IPS DF 6.9 (cell line): ENCODE measurements around the gene SMCO2.
A peak's percentile ranks its signal among the peaks of the same experiment; 100 is the strongest.

Experiments used
- DNase-seq: peaks from one replicate; pipeline ENCODE4 v3.0.0-alpha.2; 2013; ENCODE audit warnings: low read depth, low spot score
- H3K27ac ChIP-seq: one replicate; pipeline ENCODE4 v1.5.1; 2013; ENCODE audit warnings: low read length, control low read depth
- H3K27me3 ChIP-seq: 2 replicates; pipeline ENCODE4 v1.6.1; 2013; ENCODE audit warnings: mild to moderate bottlenecking, low read length; ENCODE audit not compliant: control insufficient read depth, insufficient read depth
- H3K36me3 ChIP-seq: 2 replicates; pipeline ENCODE4 v1.6.1; 2013; ENCODE audit warnings: low read length; ENCODE audit not compliant: control insufficient read depth, insufficient read depth
- H3K4me1 ChIP-seq: 2 replicates; pipeline ENCODE4 v1.6.1; 2013; ENCODE audit warnings: low read length; ENCODE audit not compliant: control insufficient read depth, insufficient read depth
- H3K4me3 ChIP-seq: 2 replicates; pipeline ENCODE4 v1.5.1; 2013; ENCODE audit warnings: mild to moderate bottlenecking, low read length
- H3K9me3 ChIP-seq: 2 replicates; pipeline ENCODE4 v1.6.1; 2013; ENCODE audit warnings: low read length, inconsistent platforms; ENCODE audit not compliant: control insufficient read depth, insufficient read depth
- WGBS: extraction: QIAGEN DNeasy Blood & Tissue Kit; methylation state at CpG from one replicate; pipeline ENCODE4 v1.1.7; 2013; ENCODE audit warnings: mixed read lengths, missing lambda C conversion rate; ENCODE audit not compliant: insufficient read length, insufficient coverage; 5-methylcytosine and 5-hydroxymethylcytosine counted together

The SMCO2 gene

GRCh38 chr12:27429606-27430005 lies 16.9 kb upstream of the SMCO2 start:
- Histone ChIP-seq H3K9me3 (no peaks in the 10 kb centered on the region), H3K36me3 (no peaks in the 10 kb centered on the region), H3K4me1 (no peaks in the 10 kb centered on the region), H3K27ac (no peak overlapping the region), H3K4me3 (no peak overlapping the region), H3K27me3 (no peaks in the 10 kb centered on the region)
- no peak for DNase-seq
- WGBS = no CpG with 5 or more reads among the region's 2 CpGs

DNA sequence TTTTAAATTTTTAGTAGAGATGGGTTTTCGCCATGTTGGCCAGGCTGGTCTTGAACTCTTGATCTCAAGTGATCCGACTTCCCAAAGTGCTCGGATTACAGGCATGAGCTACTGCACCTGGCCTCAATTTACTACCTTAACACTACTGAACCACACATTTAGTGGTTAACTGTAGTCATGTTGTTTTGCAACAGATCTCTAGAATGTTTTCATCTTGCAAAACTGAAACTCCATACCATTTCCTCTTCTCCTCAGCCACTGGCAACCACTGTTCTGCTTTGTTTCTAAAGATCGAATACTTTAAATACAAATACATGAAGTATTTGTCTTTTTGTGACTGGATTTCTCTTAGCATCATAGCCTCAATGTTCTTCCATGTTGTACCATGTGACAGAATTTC lies 15.4 kb upstream of the SMCO2 start:
- Histone ChIP-seq H3K27me3 (no peaks in the 10 kb centered on the region), H3K9me3 (no peaks in the 10 kb centered on the region; the same call in 1 of the 2 replicates), H3K4me3 (no peak overlapping the region), H3K36me3 (no peaks in the 10 kb centered on the region), H3K27ac (no peak overlapping the region), H3K4me1 (no peaks in the 10 kb centered on the region)
- DNase-seq = no peak
- WGBS = no CpG with 5 or more reads among the region's 4 CpGs

DNA sequence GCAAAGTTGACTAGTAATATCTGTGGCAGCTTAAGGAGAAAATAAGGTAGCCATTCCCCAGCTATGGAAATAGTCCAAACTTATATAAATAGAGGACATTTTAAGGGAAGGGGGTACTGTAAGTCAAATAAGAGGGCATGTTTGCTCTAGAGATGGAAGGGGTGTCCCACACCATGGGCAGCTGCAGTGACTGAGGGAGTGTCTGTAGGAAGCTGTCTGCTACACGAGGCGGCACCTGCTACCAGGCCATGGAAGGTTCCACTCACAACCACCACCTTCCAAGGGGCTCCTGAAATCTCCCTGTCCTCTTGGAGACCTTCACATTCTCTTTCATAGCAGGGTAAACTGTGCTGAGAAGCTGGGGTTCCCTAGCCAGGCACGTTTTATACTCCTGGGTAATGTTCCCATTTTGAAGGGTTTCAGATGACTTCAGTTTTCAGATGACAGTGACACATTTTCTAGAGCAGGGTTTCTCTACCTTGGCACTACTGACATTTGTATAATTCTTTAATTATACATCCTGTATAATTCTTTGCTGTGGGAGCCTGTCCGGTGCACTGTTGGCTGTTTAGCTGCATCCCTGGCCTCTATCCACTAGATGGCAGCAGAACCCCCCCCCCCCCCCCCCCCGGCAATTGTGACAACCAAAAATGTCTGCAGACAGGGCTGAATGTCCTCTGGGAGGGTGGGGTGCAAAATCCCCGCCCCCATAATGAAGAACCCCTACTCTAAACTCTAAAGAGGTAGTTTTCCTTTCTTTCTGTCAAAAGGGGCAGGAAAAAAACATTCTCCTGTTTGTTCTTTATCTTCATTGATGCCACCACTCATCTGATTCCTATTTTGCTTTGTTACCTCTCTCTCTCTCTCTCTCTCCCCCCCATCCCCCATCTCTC lies 11.6 kb upstream of the SMCO2 start:
- Histone ChIP-seq H3K4me3 (no peak overlapping the region), H3K36me3 (no peaks in the 10 kb centered on the region), H3K9me3 (no peaks in the 10 kb centered on the region; the same call in 1 of the 2 replicates), H3K27me3 (no peaks in the 10 kb centered on the region), H3K4me1 (no peaks in the 10 kb centered on the region), H3K27ac (no peak overlapping the region)
- DNase-seq = no peak
- WGBS = no CpG with 5 or more reads among the region's 6 CpGs

GRCh38 chr12:27436029-27436428 lies 10.5 kb upstream of the SMCO2 start:
- no peaks in the 10 kb centered on the region for H3K27me3 ChIP-seq
- no peaks in the 10 kb centered on the region for H3K4me1 ChIP-seq
- no peak overlapping the region for H3K27ac ChIP-seq
- H3K4me3 ChIP-seq = no peak overlapping the region
- DNase-seq = peak; percentile 72
- no peaks in the 10 kb centered on the region; the same call in 1 of the 2 replicates for H3K9me3 ChIP-seq
- no peaks in the 10 kb centered on the region for H3K36me3 ChIP-seq

DNA sequence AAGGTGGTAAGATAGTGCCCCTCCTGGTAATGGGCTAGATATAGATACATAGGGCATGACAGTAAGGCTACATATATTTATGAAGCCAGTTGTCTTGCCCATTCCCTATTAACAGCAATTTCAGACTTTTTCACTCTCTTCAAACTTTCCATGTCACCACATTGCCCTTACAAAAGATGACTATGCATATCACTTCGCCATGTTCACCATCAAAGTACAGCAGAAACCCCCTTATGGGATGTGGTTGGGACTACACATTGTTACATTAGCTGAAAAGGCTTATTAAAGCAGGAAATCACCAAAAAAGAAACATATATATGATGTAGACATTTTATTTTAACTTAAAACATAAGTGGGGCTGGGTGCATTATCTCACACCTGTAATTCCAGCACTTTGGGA lies 9.8 kb upstream of the SMCO2 start:
- Histone ChIP-seq H3K4me3 (no peak overlapping the region), H3K9me3 (no peaks in the 10 kb centered on the region; the same call in 1 of the 2 replicates), H3K27ac (no peak overlapping the region), H3K27me3 (no peaks in the 10 kb centered on the region), H3K36me3 (no peaks in the 10 kb centered on the region), H3K4me1 (no peaks in the 10 kb centered on the region)
- no CpG with 5 or more reads among the region's 1 CpG for WGBS
- no peak for DNase-seq

DNA sequence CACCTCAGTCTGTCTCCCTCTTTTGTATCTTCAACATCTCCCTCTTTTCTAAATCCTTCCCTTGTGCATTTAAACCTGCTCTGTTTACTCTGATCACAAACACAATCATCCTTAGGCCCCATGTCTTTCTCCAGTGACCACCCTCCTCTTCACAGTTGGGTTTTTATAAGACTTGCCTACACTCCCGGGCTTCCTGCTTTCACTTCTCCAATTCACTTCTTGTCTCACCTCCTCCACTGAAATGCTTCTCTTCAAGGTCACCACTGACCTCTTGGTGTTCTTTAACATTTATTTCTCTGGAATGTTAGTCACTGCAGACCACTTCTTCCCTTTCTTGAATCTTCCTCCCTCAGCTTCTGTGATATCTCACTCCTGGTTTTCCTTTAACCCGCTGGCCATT lies 8.7 kb upstream of the SMCO2 start:
- DNase-seq = no peak
- no CpG with 5 or more reads among the region's 2 CpGs for WGBS
- no peaks in the 10 kb centered on the region for H3K4me1 ChIP-seq

GRCh38 chr12:27447761-27448160 lies 1.2 kb downstream of the SMCO2 start:
- H3K4me1 ChIP-seq = no peaks in the 10 kb centered on the region
- no peaks in the 10 kb centered on the region; the same call in 1 of the 2 replicates for H3K9me3 ChIP-seq
- H3K4me3 ChIP-seq = no peak overlapping the region
- H3K27ac ChIP-seq = no peak overlapping the region
- WGBS = no CpG with 5 or more reads among the region's 8 CpGs
- no peaks in the 10 kb centered on the region for H3K36me3 ChIP-seq
- H3K27me3 ChIP-seq = no peaks in the 10 kb centered on the region
- DNase-seq = no peak

More for the DNA sequence above, 8.7 kb upstream of the SMCO2 start:
- Histone ChIP-seq H3K9me3 (no peaks in the 10 kb centered on the region; the same call in 1 of the 2 replicates), H3K27ac (no peak overlapping the region), H3K27me3 (no peaks in the 10 kb centered on the region), H3K36me3 (no peaks in the 10 kb centered on the region), H3K4me3 (no peak overlapping the region)

- Histone ChIP-seq H3K9me3 (no peaks in the 10 kb centered on the region; the same call in 1 of the 2 replicates), H3K4me3 (no peak overlapping the region), H3K27me3 (no peaks in the 10 kb centered on the region), H3K27ac (no peak overlapping the region), H3K4me1 (no peaks in the 10 kb centered on the region), H3K36me3 (no peaks in the 10 kb centered on the region)
- no CpG with 5 or more reads among the region's 6 CpGs for WGBS
- DNase-seq = no peak
These were observed 2.5 kb downstream of the SMCO2 start for GRCh38 chr12:27449026-27449425.

- no peaks in the 10 kb centered on the region for H3K36me3 ChIP-seq
- no CpG with 5 or more reads among the region's 5 CpGs for WGBS
- no peaks in the 10 kb centered on the region for H3K27me3 ChIP-seq
- H3K9me3 ChIP-seq = no peaks in the 10 kb centered on the region; the same call in 1 of the 2 replicates
- no peak overlapping the region for H3K27ac ChIP-seq
- no peak for DNase-seq
- no peaks in the 10 kb centered on the region for H3K4me1 ChIP-seq
- no peak overlapping the region for H3K4me3 ChIP-seq
These were observed 3.5 kb downstream of the SMCO2 start for GRCh38 chr12:27449893-27450534.

DNA sequence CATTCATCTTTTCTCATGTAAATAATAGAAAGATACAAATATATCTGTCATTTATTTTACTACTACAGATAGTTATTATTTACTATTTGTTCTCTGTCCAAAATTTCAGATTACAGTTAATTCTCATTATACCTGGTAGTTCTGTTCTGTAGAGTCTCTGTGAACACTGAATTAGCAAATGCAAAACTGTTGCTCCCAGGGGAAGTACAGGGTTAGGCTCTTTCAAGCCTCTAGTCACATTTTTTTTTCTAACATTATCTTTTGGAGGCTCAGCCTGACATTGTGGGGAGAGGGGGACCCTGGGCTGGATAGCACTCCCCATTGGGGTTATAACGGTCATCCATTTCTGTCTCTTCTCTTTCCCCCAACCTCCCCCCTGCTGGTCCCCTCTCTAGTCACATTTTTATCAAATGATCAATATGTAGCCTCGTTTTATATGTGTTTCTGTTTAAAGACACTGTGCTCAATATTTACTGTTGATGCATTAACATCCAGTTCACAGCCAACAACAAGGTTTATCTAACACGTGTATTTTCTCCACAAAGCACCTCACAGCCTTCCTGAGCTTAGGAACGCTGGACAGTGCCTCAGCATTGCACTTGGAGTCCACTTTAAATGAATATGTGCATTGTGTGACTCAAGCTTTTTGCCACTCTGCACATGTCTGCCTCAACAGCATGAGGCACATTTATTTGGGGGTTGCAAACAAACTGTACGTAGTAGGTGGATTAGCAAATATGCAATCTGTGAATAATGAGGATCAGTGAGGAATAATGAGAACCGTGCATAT lies 4.7 kb downstream of the SMCO2 start:
- no CpG with 5 or more reads among the region's 6 CpGs for WGBS
- no peak for DNase-seq
- no peak overlapping the region for H3K4me3 ChIP-seq
- H3K36me3 ChIP-seq = no peaks in the 10 kb centered on the region
- H3K27me3 ChIP-seq = no peaks in the 10 kb centered on the region
- no peaks in the 10 kb centered on the region for H3K4me1 ChIP-seq
- H3K27ac ChIP-seq = no peak overlapping the region
- H3K9me3 ChIP-seq = no peaks in the 10 kb centered on the region; the same call in 1 of the 2 replicates
